Endothelial cell of umbilical vein (primary cell): ENCODE data around the gene AXDND1. TPM values are rescaled to one million over a fixed set of nuclear protein-coding genes. Genes with fewer than 3 reads are reported as not detected.

Experiments
- BruUV-seq: library from RNA; stranded (reverse); fragments of 400-500 nt; replicated peaks from 2 replicates; lab custom pipeline; 2021; lab: Mats Ljungman, UMichigan
- CTCF ChIA-PET: fragments of 300-600, 350-600 bp; sonication (Branson Sonifier 250); formaldehyde crosslinking; loops from one replicate; lab custom pipeline; 2021; ENCODE audit warnings: antibody characterized with exemption, inconsistent platforms; lab: Charles Lee
- POLR2A ChIA-PET: fragments of 300-600, 350-600 bp; sonication (Branson Sonifier 250); formaldehyde crosslinking; loops from one replicate; lab custom pipeline; 2021; ENCODE audit warnings: antibody characterized with exemption, inconsistent platforms; lab: Charles Lee
- DNase-seq: peaks from one replicate; pipeline ENCODE4 v3.0.0-alpha.2; 2011; ENCODE audit warnings: low read depth, low spot score
- FAIRE-seq: peaks from 2 replicates; lab custom pipeline; 2011; peaks lifted over from hg19 to GRCh38; lab: Jason Lieb, UNC
- H2AFZ ChIP-seq: 2 replicates; pipeline ENCODE4 v1.6.0; 2012; ENCODE audit warnings: low read depth, low read length, control low read depth, inconsistent platforms
- H3K27ac ChIP-seq: 2 replicates; pipeline ENCODE4 v1.5.1; 2011; ENCODE audit warnings: low read depth, mild to moderate bottlenecking, control low read depth, low read length, moderate library complexity; ENCODE audit not compliant: insufficient read depth
- H3K27me3 ChIP-seq, 2 experiments: 2 replicates each; pipeline versions ENCODE4 v1.6.0 to v1.6.1; 2011; ENCODE audit warnings: low read length in 2 of 2, mixed read lengths in 1 of 2; ENCODE audit not compliant: control insufficient read depth in 2 of 2, insufficient read depth in 2 of 2
- H3K36me3 ChIP-seq, 2 experiments: 2 replicates in 1 of 2; 3 replicates in 1 of 2; pipeline ENCODE4 v1.5.1; 2011; ENCODE audit warnings: low read length in 2 of 2, mild to moderate bottlenecking in 1 of 2, moderate library complexity in 1 of 2; ENCODE audit not compliant: control insufficient read depth in 2 of 2, insufficient read depth in 2 of 2; ENCODE audit errors: extremely low read depth in 1 of 2
- H3K4me1 ChIP-seq: 3 replicates; pipeline ENCODE4 v1.5.1; 2011; ENCODE audit warnings: mild to moderate bottlenecking, low read length; ENCODE audit not compliant: control insufficient read depth, insufficient read depth; ENCODE audit errors: extremely low read depth
- H3K4me2 ChIP-seq: 2 replicates; pipeline ENCODE4 v1.6.1; 2011; ENCODE audit warnings: low read length, control low read depth, mixed read lengths; ENCODE audit not compliant: insufficient read depth
- H3K4me3 ChIP-seq, 3 experiments: fragments of 200-600 bp in 1 of 3; sonication (generic), shearing (Covaris generic) in 1 of 3; replicated peaks in 1 of 3; 2 replicates each; pipeline ENCODE4 v1.5.1; 2011 to 2016; ENCODE audit warnings: control low read depth in 3 of 3, low read length in 3 of 3, mild to moderate bottlenecking in 2 of 3, inconsistent platforms in 1 of 3, low read depth in 1 of 3, moderate library complexity in 1 of 3; ENCODE audit not compliant: insufficient read depth in 1 of 3
- H3K79me2 ChIP-seq: 2 replicates; pipeline ENCODE4 v1.6.0; 2012; ENCODE audit warnings: low read length, inconsistent platforms; ENCODE audit not compliant: control insufficient read depth, insufficient read depth
- H3K9ac ChIP-seq: replicated peaks from 2 replicates; pipeline ENCODE3; 2011; ENCODE audit warnings: low read length, control low read depth; ENCODE audit not compliant: insufficient read depth; ENCODE audit errors: extremely low read depth
- H3K9me1 ChIP-seq: replicated peaks from 3 replicates; pipeline ENCODE4 v1.6.0; 2011; ENCODE audit warnings: mild to moderate bottlenecking, low read length; ENCODE audit not compliant: control insufficient read depth, insufficient read depth; ENCODE audit errors: extremely low read depth
- H3K9me3 ChIP-seq: replicated peaks from 2 replicates; pipeline ENCODE4 v1.5.1; 2012; ENCODE audit warnings: low read length, inconsistent platforms; ENCODE audit not compliant: control insufficient read depth, insufficient read depth
- H4K20me1 ChIP-seq: replicated peaks from 2 replicates; pipeline ENCODE3; 2011; ENCODE audit warnings: mild to moderate bottlenecking, low read length; ENCODE audit not compliant: control insufficient read depth, insufficient read depth; ENCODE audit errors: extremely low read depth
- EZH2 ChIP-seq: IDR thresholded peaks from 2 replicates; pipeline ENCODE4 v1.6.1; 2012; ENCODE audit warnings: borderline replicate concordance, low read depth, mild to moderate bottlenecking, moderate library complexity, low read length, inconsistent platforms; ENCODE audit not compliant: severe bottlenecking
- FOS ChIP-seq: IDR thresholded peaks from 2 replicates; pipeline ENCODE4 v1.6.1; 2011; ENCODE audit warnings: mild to moderate bottlenecking, low read length, moderate library complexity, borderline replicate concordance; ENCODE audit not compliant: insufficient read depth
- GATA2 ChIP-seq: IDR thresholded peaks from 2 replicates; pipeline ENCODE4 v1.7.0; 2011; ENCODE audit warnings: low read depth, mild to moderate bottlenecking, moderate library complexity, mixed read lengths, low read length; ENCODE audit not compliant: insufficient read length, insufficient read depth
- JUN ChIP-seq: IDR thresholded peaks from 2 replicates; pipeline ENCODE4 v1.6.1; 2011; ENCODE audit warnings: borderline replicate concordance, low read depth; ENCODE audit not compliant: insufficient read length, insufficient read depth
- MYC ChIP-seq: IDR thresholded peaks from one replicate; pipeline ENCODE4 v1.6.1; 2011; ENCODE audit warnings: mild to moderate bottlenecking, low read depth, low read length
- POLR2A ChIP-seq: IDR thresholded peaks from 2 replicates; pipeline ENCODE4 v1.6.1; 2012; ENCODE audit warnings: low read depth, mild to moderate bottlenecking, control low read depth, low read length
- POLR2AphosphoS5 ChIP-seq: IDR thresholded peaks from 2 replicates; pipeline ENCODE4 v1.6.1; 2012; ENCODE audit warnings: low read depth, mild to moderate bottlenecking, control low read depth, low read length, moderate library complexity; ENCODE audit not compliant: insufficient read depth
- dilution Hi-C: fragments of 300-500 bp; cut with MboI; formaldehyde crosslinking; loops from one replicate; pipeline ENCODE4 v1.15.0; 2019; ENCODE audit warnings: low sequenced_read_pairs; ENCODE audit not compliant: extremely low pct_ligation_motif_present
- intact Hi-C: fragments of 100-400 bp; cut with micrococcal nuclease; formaldehyde crosslinking; loops from one replicate; pipeline ENCODE4 v1.10.0; 2022
- polyA plus RNA-seq, 4 experiments: library from polyadenylated mRNA; depleted of rRNA in 3 of 4; stranded (reverse) in 3 of 4; unstranded in 1 of 4; fragments of >200 nt; gene quantifications; 2 replicates each; pipeline versions ENCODE4 v1.2.1 to v1.2.3, GENCODE V29; 2011 to 2012; ENCODE audit warnings: missing spikeins in 1 of 4
- total RNA-seq: library from RNA; stranded (reverse); gene quantifications from 2 replicates; pipeline ENCODE4 v1.2.3, GENCODE V29; 2021
- TF ChIP-seq, protein P1 (sequence below): IDR thresholded peaks from 2 replicates; pipeline ENCODE4 v1.6.1; 2011; ENCODE audit not compliant: insufficient read depth, insufficient read length
- TF ChIP-seq, protein P2 (sequence below), 2 donors: IDR thresholded peaks; 1 replicate in 1 of 2; 2 replicates in 1 of 2; pipeline ENCODE4 v1.5.1; 2011; ENCODE audit warnings: low read length in 2 of 2, mild to moderate bottlenecking in 2 of 2, moderate library complexity in 2 of 2, control low read depth in 1 of 2, inconsistent platforms in 1 of 2, low read depth in 1 of 2; ENCODE audit not compliant: insufficient read depth in 1 of 2; ENCODE audit errors: extremely low read depth in 1 of 2

Gene AXDND1
- total and polyA plus RNA-seq, 2 donors (not counting 3 experiments of a cell fraction or from before 2014, with no cell fraction given) = 0.17 TPM; not detected in 1

DNA sequence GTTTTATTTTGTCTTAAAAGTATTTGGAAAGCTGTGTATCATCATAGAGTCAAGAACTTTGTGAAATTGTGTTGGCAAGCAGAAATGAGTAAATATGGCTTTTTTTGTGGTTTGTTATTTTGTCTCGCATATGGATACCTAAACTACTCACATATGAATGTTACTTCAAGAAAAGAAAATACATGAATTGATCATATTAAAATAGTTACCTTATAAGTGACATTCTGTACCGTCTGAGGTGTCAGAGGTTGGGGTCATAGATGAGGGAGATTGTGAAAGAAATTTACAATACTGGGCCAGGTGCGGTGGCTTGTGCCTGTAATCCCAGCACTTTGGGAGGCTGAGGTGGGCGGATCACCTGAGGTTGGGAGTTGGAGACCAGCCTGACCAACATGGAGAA is 31.3 kb upstream of the AXDND1 start:
- Histone ChIP-seq H3K27ac (no peak overlapping the region), H4K20me1 (no peaks in the 10 kb centered on the region), H3K9ac (no peak overlapping the region), H3K4me3 (no peak overlapping the region), H3K36me3 (no peaks in the 10 kb centered on the region), H2AFZ (no peak overlapping the region), H3K4me1 (peaks cover 3% of the 10 kb centered on the region), H3K9me3 (no peaks in the 10 kb centered on the region), H3K79me2 (no peaks in the 10 kb centered on the region), H3K9me1 (no peaks in the 10 kb centered on the region), H3K4me2 (no peak overlapping the region), H3K27me3 (no peaks in the 10 kb centered on the region)
- POLR2A ChIA-PET = interaction anchor here (0.7 kb wide), 1 partner anchor 1160 kb away, joined by 13 read pairs; no protein-coding TSS in a partner anchor
- TF ChIP-seq MYC = no peak
- TF ChIP-seq, protein P1, sequence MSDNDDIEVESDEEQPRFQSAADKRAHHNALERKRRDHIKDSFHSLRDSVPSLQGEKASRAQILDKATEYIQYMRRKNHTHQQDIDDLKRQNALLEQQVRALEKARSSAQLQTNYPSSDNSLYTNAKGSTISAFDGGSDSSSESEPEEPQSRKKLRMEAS = no peak
- TF ChIP-seq EZH2 = no peak
- TF ChIP-seq POLR2A = no peak
- no peak for TF ChIP-seq POLR2AphosphoS5
- TF ChIP-seq, protein P2, sequence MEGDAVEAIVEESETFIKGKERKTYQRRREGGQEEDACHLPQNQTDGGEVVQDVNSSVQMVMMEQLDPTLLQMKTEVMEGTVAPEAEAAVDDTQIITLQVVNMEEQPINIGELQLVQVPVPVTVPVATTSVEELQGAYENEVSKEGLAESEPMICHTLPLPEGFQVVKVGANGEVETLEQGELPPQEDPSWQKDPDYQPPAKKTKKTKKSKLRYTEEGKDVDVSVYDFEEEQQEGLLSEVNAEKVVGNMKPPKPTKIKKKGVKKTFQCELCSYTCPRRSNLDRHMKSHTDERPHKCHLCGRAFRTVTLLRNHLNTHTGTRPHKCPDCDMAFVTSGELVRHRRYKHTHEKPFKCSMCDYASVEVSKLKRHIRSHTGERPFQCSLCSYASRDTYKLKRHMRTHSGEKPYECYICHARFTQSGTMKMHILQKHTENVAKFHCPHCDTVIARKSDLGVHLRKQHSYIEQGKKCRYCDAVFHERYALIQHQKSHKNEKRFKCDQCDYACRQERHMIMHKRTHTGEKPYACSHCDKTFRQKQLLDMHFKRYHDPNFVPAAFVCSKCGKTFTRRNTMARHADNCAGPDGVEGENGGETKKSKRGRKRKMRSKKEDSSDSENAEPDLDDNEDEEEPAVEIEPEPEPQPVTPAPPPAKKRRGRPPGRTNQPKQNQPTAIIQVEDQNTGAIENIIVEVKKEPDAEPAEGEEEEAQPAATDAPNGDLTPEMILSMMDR (IDR thresholded peaks at IDR 0.05; ENCODE audit: extremely low read depth in 1 of 2, insufficient read depth in 1 of 2, low read depth in 1 of 2, low read length in 2 of 2) = no peak
- no peak for TF ChIP-seq FOS
- no peak for TF ChIP-seq GATA2
- no peak for TF ChIP-seq JUN
- dilution Hi-C loops (no loop called here), intact Hi-C loops (no loop called here)
- CTCF ChIA-PET = interaction anchor here (1.1 kb wide), 1 partner anchor 14 kb away, joined by 3 read pairs; no protein-coding TSS in a partner anchor
- no peak for DNase-seq
- no peak for FAIRE-seq
- no TSS peak for BruUV-seq
